Measurements from ENCODE around the gene UROC1.

UROC1 gene

DNA sequence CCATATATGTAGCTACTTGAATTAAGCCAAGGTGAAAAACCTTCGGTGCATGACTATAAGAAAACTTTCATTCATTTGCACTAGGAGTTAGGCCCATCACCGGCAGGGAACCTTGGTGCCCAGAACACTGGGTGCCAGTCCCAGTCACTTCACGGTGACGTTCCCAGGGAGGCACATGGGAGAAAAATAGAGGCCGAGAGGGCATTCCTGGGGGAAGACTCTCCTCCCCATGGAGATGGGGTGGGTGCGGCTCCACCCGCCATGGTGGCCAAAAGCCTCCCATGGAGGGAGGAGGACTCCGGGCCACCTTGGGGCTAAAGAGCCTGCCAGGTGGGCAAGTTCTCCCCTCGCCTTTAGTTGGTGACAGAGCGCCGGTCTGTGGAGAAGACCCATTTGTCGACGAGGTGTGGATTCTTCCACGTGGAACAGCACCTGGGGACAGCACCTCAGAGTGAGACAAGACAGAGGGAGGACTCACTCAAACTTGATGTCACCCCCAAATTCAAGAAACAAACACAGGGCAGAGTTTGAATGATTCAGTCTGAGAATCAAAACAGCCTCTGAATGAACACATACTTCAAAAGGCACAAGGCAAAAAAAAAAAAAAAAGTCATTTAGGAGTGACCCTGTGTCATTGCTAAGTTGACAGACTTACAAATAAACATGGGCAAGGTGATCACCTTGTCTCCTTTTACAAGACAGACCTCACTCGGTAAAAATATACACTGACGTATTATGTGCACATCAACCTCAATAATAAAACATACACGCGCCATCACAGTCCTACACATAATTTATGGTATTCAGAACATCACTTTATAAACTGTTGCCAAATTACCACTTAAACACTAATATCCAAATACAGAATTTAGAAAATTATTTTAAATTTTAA is 80.5 kb downstream of the UROC1 start:
- in situ Hi-C loops (cut with HindIII; ENCODE audit: low sequenced_read_pairs) = no loop called here
- TF ChIP-seq, protein P1, sequence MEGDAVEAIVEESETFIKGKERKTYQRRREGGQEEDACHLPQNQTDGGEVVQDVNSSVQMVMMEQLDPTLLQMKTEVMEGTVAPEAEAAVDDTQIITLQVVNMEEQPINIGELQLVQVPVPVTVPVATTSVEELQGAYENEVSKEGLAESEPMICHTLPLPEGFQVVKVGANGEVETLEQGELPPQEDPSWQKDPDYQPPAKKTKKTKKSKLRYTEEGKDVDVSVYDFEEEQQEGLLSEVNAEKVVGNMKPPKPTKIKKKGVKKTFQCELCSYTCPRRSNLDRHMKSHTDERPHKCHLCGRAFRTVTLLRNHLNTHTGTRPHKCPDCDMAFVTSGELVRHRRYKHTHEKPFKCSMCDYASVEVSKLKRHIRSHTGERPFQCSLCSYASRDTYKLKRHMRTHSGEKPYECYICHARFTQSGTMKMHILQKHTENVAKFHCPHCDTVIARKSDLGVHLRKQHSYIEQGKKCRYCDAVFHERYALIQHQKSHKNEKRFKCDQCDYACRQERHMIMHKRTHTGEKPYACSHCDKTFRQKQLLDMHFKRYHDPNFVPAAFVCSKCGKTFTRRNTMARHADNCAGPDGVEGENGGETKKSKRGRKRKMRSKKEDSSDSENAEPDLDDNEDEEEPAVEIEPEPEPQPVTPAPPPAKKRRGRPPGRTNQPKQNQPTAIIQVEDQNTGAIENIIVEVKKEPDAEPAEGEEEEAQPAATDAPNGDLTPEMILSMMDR (IDR thresholded peaks at IDR 0.05; ENCODE audit: low read depth, low read length) = no peak
- no peak for DNase-seq (ENCODE audit: low read depth, low spot score)
- no peak overlapping the region for H3K4me3 ChIP-seq (ENCODE audit: low read depth, low read length)

DNA sequence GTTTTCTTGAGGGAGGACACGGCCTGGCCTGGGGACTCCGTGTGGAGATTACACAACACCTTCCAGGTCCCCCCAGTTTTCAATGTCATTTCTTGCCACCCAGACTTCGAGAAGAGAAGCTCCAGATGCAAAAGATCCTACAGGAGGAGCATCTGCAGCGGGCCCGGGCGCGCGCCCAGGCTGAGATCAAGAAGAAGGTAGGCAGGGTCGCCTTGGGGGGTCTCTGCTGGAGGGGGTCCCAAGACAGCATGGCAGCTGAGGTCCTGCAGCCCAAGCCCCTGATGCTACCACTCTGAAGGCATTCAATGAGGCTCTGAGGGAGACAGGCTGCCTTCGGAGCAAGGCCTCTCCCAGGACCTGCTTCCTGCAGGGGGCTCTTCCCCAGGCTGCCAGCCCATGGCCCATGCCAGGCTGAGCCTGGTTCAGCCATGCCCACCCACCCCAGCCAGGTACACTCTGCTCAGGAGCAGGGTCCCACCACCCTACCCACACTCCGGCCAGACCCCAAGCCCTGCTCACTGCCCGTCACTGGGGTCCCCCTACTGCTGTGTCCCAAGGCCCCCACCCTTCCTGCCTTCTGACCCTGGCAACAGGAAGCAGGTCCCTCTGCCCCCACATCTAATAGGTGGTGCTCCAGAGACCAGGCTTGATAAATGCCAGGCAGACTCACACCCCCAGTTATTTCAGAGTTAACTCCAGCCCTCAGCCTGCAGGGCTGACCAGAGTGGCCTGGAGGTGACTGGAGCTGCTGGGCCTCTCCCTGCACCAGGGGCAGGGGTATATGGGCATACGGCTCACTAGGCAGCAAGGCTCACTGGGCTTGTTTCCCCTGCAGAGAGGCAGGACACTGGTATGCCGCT is 81.9 kb downstream of the UROC1 start:
- DNase-seq (ENCODE audit: low read depth, low spot score) = no peak
- H3K4me3 ChIP-seq (ENCODE audit: low read depth, low read length) = no peak overlapping the region
- TF ChIP-seq, protein P1 (IDR thresholded peaks at IDR 0.05; ENCODE audit: low read depth, low read length) = no peak
- in situ Hi-C loops (cut with HindIII; ENCODE audit: low sequenced_read_pairs) = no loop called here

DNA sequence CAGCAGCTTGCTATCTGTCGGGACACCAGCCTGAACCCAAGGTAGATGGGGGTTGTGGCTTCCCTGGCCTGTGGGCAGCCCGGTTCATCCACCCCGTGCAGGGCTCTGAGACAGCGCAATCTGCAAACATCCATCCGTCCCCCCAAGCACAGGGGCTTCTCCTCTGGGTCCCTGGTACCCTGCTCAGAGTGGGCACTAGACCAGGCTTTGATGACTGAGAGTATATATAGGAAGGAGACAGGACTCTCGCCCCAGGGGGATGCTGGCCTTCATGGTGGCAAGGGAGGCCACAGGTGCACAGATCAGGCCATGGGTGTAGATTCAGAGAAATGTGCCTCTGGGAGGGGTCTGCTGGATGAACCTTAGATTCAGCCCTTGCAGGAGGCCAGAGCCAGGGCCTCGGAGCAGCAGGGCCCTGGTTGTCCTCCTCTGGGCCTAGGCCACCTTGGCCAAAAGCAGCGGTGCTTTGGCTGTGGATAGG is 82.6 kb downstream of the UROC1 start:
- in situ Hi-C loops (cut with HindIII; ENCODE audit: low sequenced_read_pairs) = no loop called here
- no peak for DNase-seq (ENCODE audit: low read depth, low spot score)
- no peak overlapping the region for H3K4me3 ChIP-seq (ENCODE audit: low read depth, low read length)
- TF ChIP-seq, protein P1 (IDR thresholded peaks at IDR 0.05; ENCODE audit: low read depth, low read length) = no peak

DNA sequence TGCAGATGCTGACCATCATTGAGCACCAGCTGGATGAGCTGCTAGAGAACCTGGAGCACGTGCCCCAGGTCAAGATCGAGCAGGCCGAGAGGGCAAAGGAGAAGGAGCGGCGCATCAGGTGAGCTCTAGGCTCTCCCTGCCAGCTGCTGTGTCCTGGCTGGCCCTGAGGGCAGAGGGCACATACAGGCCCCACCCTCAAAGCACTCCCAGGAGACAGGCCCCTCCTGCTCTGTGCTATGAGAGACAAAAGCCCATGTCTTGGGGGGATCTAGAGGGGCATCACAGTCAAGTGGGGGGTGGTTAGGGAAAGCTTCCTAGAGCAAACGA is 83.3 kb downstream of the UROC1 start:
- no peak for DNase-seq (ENCODE audit: low read depth, low spot score)
- TF ChIP-seq, protein P1 (IDR thresholded peaks at IDR 0.05; ENCODE audit: low read depth, low read length) = no peak
- in situ Hi-C loops (cut with HindIII; ENCODE audit: low sequenced_read_pairs) = no loop called here
- no peak overlapping the region for H3K4me3 ChIP-seq (ENCODE audit: low read depth, low read length)

DNA sequence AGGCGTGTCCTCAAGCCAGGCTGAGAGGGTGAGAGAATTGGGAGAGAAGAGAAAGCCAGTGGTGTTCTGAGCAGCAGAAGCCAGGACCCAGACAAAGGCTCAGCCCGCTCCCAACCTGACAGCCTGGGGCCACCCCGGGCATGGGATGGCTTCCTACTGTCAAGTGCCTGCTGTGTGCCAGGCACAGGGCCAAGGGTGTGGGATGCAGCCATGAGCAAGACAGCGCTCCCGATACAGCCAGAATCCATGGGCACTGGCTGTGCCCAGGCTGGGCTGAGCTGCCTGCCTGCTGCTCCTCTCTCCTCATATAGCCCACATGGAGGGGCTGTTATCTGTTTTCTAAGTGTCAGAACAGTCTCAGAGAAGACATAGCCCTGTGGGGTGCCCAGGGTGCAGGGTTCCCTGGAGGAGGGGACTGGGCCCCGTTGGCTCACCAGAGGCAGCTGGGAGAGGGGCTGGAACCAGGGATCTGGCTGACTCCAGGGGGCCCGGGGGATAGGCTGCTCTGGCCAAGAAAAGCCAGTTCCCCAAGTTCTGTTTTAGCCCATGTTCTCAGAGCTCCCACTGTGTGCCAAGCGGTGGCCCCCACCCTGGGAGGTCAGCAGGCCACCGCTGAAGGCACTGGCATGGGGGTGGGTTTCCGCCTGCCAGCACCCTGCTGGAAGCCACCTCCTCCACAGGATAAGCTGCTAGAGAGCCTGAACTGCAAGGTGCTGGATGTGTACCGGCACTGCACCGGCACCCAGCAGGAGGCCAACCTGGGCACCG is 83.9 kb downstream of the UROC1 start:
- H3K4me3 ChIP-seq (ENCODE audit: low read depth, low read length) = no peak overlapping the region
- no peak for DNase-seq (ENCODE audit: low read depth, low spot score)
- TF ChIP-seq, protein P1 (IDR thresholded peaks at IDR 0.05; ENCODE audit: low read depth, low read length) = no peak
- in situ Hi-C loops (cut with HindIII; ENCODE audit: low sequenced_read_pairs) = no loop called here

DNA sequence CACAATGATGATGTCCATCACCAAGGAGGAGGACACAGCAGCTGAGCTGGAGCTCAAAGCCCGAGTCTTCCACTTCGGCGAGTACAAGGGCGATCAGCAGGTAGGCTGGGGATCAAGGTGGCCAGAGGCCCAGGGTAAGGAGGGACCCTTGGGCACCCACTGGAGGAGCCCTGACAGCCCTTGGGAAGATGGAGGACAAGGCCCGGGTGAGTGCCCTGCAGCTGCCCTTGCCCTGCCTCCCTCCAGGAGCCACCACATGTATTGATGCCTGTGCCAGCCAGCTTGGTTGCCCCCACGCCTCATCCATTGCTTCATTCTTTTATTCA is 84.5 kb downstream of the UROC1 start:
- no peak overlapping the region for H3K4me3 ChIP-seq (ENCODE audit: low read depth, low read length)
- no peak for DNase-seq (ENCODE audit: low read depth, low spot score)
- in situ Hi-C loops (cut with HindIII; ENCODE audit: low sequenced_read_pairs) = no loop called here
- TF ChIP-seq, protein P1 (IDR thresholded peaks at IDR 0.05; ENCODE audit: low read depth, low read length) = no peak

Data from astrocyte of the spinal cord (primary cell).